Activated CD4-positive, alpha-beta T cell treated with anti-CD3 and anti-CD28 coated beads for 1 hour (primary cell): ENCODE measurements around the gene YWHAE.
"Not testable (repeated sequence)": the region's sequence is repeated elsewhere in the genome, so short reads cannot be mapped to it uniquely, and the experiment has no call there.

Source experiments
- DNase-seq: peaks from one replicate; pipeline ENCODE4 v3.0.0-alpha.2; 2020

Gene YWHAE

GRCh38 chr17:1399679-1400512, at the start of gene YWHAE:
YWHAE (minus strand) TSS chr17:1400222; CDS start chr17:1400110, 112 bp downstream.
- peak; percentile 95 for DNase-seq

- no peak for DNase-seq
These were observed 49.5 kb upstream of the YWHAE start for GRCh38 chr17:1449412-1449967.

- no peak for DNase-seq
These were observed 47.0 kb upstream of the YWHAE start for GRCh38 chr17:1447052-1447451.

GRCh38 chr17:1446201-1446600, 46.2 kb upstream of the YWHAE start:
- DNase-seq = no peak

GRCh38 chr17:1445695-1446094, 45.7 kb upstream of the YWHAE start:
- DNase-seq = not testable (repeated sequence)

GRCh38 chr17:1442721-1443120, 42.7 kb upstream of the YWHAE start:
- not testable (repeated sequence) for DNase-seq

- DNase-seq = no peak
These were observed 42.2 kb upstream of the YWHAE start for GRCh38 chr17:1442187-1442586.

GRCh38 chr17:1440921-1441320, 40.9 kb upstream of the YWHAE start:
- no peak for DNase-seq

- no peak for DNase-seq
These were observed 38.6 kb upstream of the YWHAE start for GRCh38 chr17:1438593-1439083.

- DNase-seq = no peak
These were observed 35.3 kb upstream of the YWHAE start for GRCh38 chr17:1435326-1435725.

GRCh38 chr17:1434150-1434549, 34.1 kb upstream of the YWHAE start:
- DNase-seq = no peak

- no peak for DNase-seq
These were observed 31.6 kb upstream of the YWHAE start for GRCh38 chr17:1431631-1432104.

GRCh38 chr17:1423456-1424135, 23.6 kb upstream of the YWHAE start:
- no peak for DNase-seq

- no peak for DNase-seq
These were observed 22.9 kb upstream of the YWHAE start for GRCh38 chr17:1422885-1423284.

- no peak for DNase-seq
These were observed 21.4 kb upstream of the YWHAE start for GRCh38 chr17:1421470-1421869.

GRCh38 chr17:1420981-1421380, 21.0 kb upstream of the YWHAE start:
- DNase-seq = no peak

GRCh38 chr17:1420163-1420562, 20.1 kb upstream of the YWHAE start:
- DNase-seq = no peak

- DNase-seq = not testable (repeated sequence)
These were observed 18.5 kb upstream of the YWHAE start for GRCh38 chr17:1418476-1418875.

- no peak for DNase-seq
These were observed 16.4 kb upstream of the YWHAE start for GRCh38 chr17:1416414-1416813.

- no peak for DNase-seq
These were observed 14.6 kb upstream of the YWHAE start for GRCh38 chr17:1414634-1415033.

- no peak for DNase-seq
These were observed 14.1 kb upstream of the YWHAE start for GRCh38 chr17:1414001-1414574.

GRCh38 chr17:1413281-1413791, 13.3 kb upstream of the YWHAE start:
- DNase-seq = no peak
